Caco-2 (cell line): ENCODE data around the gene SRL. TPM values are rescaled to one million over a fixed set of nuclear protein-coding genes. Genes with fewer than 3 reads are reported as not detected.

Source experiments
- BruUV-seq: library from RNA; stranded (reverse); fragments of 400-500 nt; replicated peaks from 2 replicates; lab custom pipeline; 2021; lab: Mats Ljungman, UMichigan
- CTCF ChIA-PET: fragments of 300-600 bp; sonication (Branson Sonifier 250); formaldehyde crosslinking; loops from one replicate; lab custom pipeline; 2022; ENCODE audit warnings: antibody characterized with exemption; lab: Charles Lee
- POLR2A ChIA-PET: fragments of 300-600 bp; sonication (Branson Sonifier 250); formaldehyde crosslinking; loops from one replicate; lab custom pipeline; 2022; ENCODE audit warnings: antibody characterized with exemption; lab: Charles Lee
- DNase-seq, 2 experiments: peaks; one replicate each; pipeline versions ENCODE4 v3.0.0 to v3.0.0-alpha.2; 2020 to 2022
- H3K27me3 ChIP-seq: replicated peaks from 2 replicates; pipeline ENCODE4 v1.6.0; 2011; ENCODE audit warnings: low read length; ENCODE audit not compliant: control insufficient read depth, insufficient read depth
- H3K36me3 ChIP-seq: 2 replicates; pipeline ENCODE4 v1.5.1; 2011; ENCODE audit warnings: low read length; ENCODE audit not compliant: control insufficient read depth, insufficient read depth
- H3K4me1 ChIP-seq: fragments of 250-450 bp; sonication (Bioruptor Pico); 2 replicates; pipeline ENCODE4 v1.5.1; 2020; ENCODE audit warnings: mild to moderate bottlenecking
- H3K4me3 ChIP-seq: 2 replicates; pipeline ENCODE4 v1.5.1; 2011; ENCODE audit warnings: low read depth, mild to moderate bottlenecking, control low read depth, low read length
- H3K9me3 ChIP-seq: fragments of 250-450 bp; sonication (Bioruptor Pico); 2 replicates; pipeline ENCODE4 v1.5.1; 2020; ENCODE audit warnings: mild to moderate bottlenecking, moderate library complexity
- H3K27ac Mint-ChIP-seq: one replicate; pipeline ENCODE4 v1.8.0; 2022; ENCODE audit warnings: mixed read lengths; ENCODE audit not compliant: unreplicated experiment
- H3K27me3 Mint-ChIP-seq: one replicate; pipeline ENCODE4 v1.8.0; 2022; ENCODE audit warnings: mixed read lengths; ENCODE audit not compliant: insufficient read depth, unreplicated experiment
- H3K36me3 Mint-ChIP-seq: one replicate; pipeline ENCODE4 v1.8.0; 2022; ENCODE audit warnings: mild to moderate bottlenecking, mixed read lengths; ENCODE audit not compliant: insufficient read depth, unreplicated experiment
- H3K4me1 Mint-ChIP-seq: one replicate; pipeline ENCODE4 v1.8.0; 2022; ENCODE audit warnings: low read depth, mixed read lengths; ENCODE audit not compliant: unreplicated experiment
- H3K4me3 Mint-ChIP-seq: one replicate; pipeline ENCODE4 v1.8.0; 2022; ENCODE audit warnings: mild to moderate bottlenecking, moderate library complexity, mixed read lengths; ENCODE audit not compliant: unreplicated experiment
- H3K9me3 Mint-ChIP-seq: one replicate; pipeline ENCODE4 v1.8.0; 2022; ENCODE audit warnings: mixed read lengths; ENCODE audit not compliant: unreplicated experiment
- intact Hi-C: fragments of 100-400 bp; cut with micrococcal nuclease; formaldehyde crosslinking; loops from one replicate; pipeline ENCODE4 v1.10.0; 2022; ENCODE audit not compliant: unreplicated experiment
- total RNA-seq: library from RNA; stranded (reverse); gene quantifications from 2 replicates; pipeline ENCODE4 v1.2.3, GENCODE V29; 2022
- TF ChIP-seq, protein P1 (sequence below), 2 experiments: fragments of 200-600 bp in 1 of 2; IDR thresholded peaks; 1 replicate in 1 of 2; 2 replicates in 1 of 2; pipeline versions ENCODE4 v1.5.1 to v1.8.0; 2011 to 2022; ENCODE audit warnings: antibody characterized with exemption in 1 of 2, control low read depth in 1 of 2, inconsistent platforms in 1 of 2, low read depth in 1 of 2, low read length in 1 of 2, mild to moderate bottlenecking in 1 of 2, moderate library complexity in 1 of 2; ENCODE audit not compliant: insufficient read depth in 1 of 2, severe bottlenecking in 1 of 2, unreplicated experiment in 1 of 2

Gene SRL
- total RNA-seq, 1 experiment from 2014 or later, result not detected

DNA sequence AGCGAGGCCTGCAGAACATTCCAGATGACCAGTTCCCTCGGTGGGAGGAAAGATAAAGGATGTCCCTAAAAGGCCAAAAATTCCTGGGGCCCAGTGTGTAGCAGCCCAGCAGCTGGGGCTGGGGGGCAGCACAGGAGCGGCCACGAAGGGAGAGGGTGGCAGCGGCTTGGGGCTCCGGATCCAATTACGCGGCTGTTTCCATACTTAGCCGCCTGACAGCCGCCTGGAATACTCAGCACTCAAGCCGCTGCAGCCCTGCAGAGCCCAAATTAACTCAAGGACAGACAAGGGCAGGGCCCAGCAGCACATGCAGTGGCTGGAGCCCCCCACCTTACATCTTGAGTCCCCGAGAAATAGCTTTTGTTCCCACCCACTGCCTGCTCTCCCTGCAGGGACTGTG lies 1.3 kb downstream of the SRL start:
- no peak overlapping the region for H3K4me3 Mint-ChIP-seq
- Histone ChIP-seq H3K4me3 (no peak overlapping the region), H3K4me1 (peaks cover 8% of the 10 kb centered on the region), H3K36me3 (no peaks in the 10 kb centered on the region), H3K27me3 (no peaks in the 10 kb centered on the region), H3K9me3 (no peaks in the 10 kb centered on the region)
- H3K36me3 Mint-ChIP-seq, result no peaks in the 10 kb centered on the region
- no peak overlapping the region for H3K27ac Mint-ChIP-seq
- peaks cover 12% of the 10 kb centered on the region for H3K9me3 Mint-ChIP-seq
- peaks cover 6% of the 10 kb centered on the region for H3K4me1 Mint-ChIP-seq
- ChIA-PET POLR2A (no interaction called here), CTCF (no interaction called here)
- intact Hi-C loops, result no loop called here
- no peaks in the 10 kb centered on the region for H3K27me3 Mint-ChIP-seq
- TF ChIP-seq, protein P1, sequence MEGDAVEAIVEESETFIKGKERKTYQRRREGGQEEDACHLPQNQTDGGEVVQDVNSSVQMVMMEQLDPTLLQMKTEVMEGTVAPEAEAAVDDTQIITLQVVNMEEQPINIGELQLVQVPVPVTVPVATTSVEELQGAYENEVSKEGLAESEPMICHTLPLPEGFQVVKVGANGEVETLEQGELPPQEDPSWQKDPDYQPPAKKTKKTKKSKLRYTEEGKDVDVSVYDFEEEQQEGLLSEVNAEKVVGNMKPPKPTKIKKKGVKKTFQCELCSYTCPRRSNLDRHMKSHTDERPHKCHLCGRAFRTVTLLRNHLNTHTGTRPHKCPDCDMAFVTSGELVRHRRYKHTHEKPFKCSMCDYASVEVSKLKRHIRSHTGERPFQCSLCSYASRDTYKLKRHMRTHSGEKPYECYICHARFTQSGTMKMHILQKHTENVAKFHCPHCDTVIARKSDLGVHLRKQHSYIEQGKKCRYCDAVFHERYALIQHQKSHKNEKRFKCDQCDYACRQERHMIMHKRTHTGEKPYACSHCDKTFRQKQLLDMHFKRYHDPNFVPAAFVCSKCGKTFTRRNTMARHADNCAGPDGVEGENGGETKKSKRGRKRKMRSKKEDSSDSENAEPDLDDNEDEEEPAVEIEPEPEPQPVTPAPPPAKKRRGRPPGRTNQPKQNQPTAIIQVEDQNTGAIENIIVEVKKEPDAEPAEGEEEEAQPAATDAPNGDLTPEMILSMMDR (IDR thresholded peaks at IDR 0.05; ENCODE audit: insufficient read depth in 1 of 2, low read depth in 1 of 2, low read length in 1 of 2, severe bottlenecking in 1 of 2, unreplicated experiment in 1 of 2), result no peak
- no TSS peak for BruUV-seq
- no peak for DNase-seq

DNA sequence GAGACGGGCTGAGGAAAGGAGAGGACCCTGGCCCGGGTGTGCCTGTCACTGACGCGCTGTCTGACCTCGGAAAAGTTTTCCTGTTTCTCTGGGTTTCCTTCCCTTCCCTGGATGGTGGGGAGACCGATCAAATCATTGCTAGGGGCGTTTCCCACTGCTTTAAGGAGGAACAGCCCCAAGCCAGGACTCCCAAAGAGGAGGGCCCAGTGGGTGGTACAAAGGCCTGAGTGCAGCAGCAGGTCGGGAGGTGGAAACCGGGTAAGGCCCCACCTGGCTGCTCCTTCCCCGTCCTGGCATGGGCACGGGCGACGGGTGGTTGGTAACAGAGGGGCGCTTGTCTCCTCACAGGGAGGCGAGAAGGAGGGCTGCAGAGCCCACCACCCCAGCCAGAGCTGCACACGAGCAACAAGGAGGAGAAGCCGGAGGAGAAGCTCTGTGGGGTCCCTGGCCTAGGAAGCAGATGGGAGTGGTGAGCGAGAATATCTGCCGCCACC lies 2.2 kb downstream of the SRL start:
- DNase-seq, result no peak
- H3K4me1 Mint-ChIP-seq, result peaks cover 6% of the 10 kb centered on the region
- Histone ChIP-seq H3K9me3 (no peaks in the 10 kb centered on the region), H3K4me1 (peaks cover 4% of the 10 kb centered on the region), H3K36me3 (no peaks in the 10 kb centered on the region), H3K27me3 (no peaks in the 10 kb centered on the region), H3K4me3 (no peak overlapping the region)
- intact Hi-C loops, result no loop called here
- TF ChIP-seq, protein P1 (IDR thresholded peaks at IDR 0.05; ENCODE audit: insufficient read depth in 1 of 2, low read depth in 1 of 2, low read length in 1 of 2, severe bottlenecking in 1 of 2, unreplicated experiment in 1 of 2), result no peak
- peaks cover 12% of the 10 kb centered on the region for H3K9me3 Mint-ChIP-seq
- POLR2A ChIA-PET, result no interaction called here
- H3K4me3 Mint-ChIP-seq, result no peak overlapping the region
- CTCF ChIA-PET, result interaction anchor here (1.0 kb wide), 1 partner anchor 14 kb away, joined by 3 read pairs; no protein-coding TSS in a partner anchor
- H3K27ac Mint-ChIP-seq, result no peak overlapping the region
- no peaks in the 10 kb centered on the region for H3K27me3 Mint-ChIP-seq
- H3K36me3 Mint-ChIP-seq, result no peaks in the 10 kb centered on the region
- BruUV-seq, result no TSS peak

DNA sequence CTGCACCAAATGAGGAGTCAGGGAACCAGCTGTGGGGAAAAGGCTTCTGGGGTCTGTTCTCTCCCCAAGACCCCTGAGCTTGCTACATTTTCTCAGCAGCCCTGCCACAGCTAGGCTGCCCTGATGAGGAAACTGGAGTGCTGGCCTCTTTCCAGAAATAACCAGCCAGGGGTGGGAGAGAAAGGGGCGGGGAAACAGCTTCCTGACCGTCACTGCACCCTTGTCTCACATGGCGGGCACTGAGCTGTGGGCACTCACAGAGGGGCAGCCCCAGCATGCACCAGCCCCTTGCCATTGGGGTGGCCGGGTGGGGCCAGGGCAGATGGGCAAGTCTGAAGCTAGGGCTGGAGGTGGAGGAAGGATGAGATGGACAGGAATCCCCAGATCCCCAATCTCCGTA lies 2.9 kb downstream of the SRL start:
- no peak for DNase-seq
- Histone ChIP-seq H3K36me3 (no peaks in the 10 kb centered on the region), H3K27me3 (no peaks in the 10 kb centered on the region), H3K9me3 (no peaks in the 10 kb centered on the region), H3K4me3 (no peak overlapping the region), H3K4me1 (no peaks in the 10 kb centered on the region)
- no peaks in the 10 kb centered on the region for H3K27me3 Mint-ChIP-seq
- H3K4me3 Mint-ChIP-seq, result no peak overlapping the region
- no peaks in the 10 kb centered on the region for H3K36me3 Mint-ChIP-seq
- TF ChIP-seq, protein P1 (IDR thresholded peaks at IDR 0.05; ENCODE audit: insufficient read depth in 1 of 2, low read depth in 1 of 2, low read length in 1 of 2, severe bottlenecking in 1 of 2, unreplicated experiment in 1 of 2), result no peak
- no TSS peak for BruUV-seq
- peaks cover 3% of the 10 kb centered on the region for H3K4me1 Mint-ChIP-seq
- H3K9me3 Mint-ChIP-seq, result peaks cover 9% of the 10 kb centered on the region
- ChIA-PET POLR2A (no interaction called here), CTCF (interaction anchor here (1.0 kb wide), 1 partner anchor 15 kb away, joined by 3 read pairs; no protein-coding TSS in a partner anchor)
- no peak overlapping the region for H3K27ac Mint-ChIP-seq
- intact Hi-C loops, result no loop called here
